GM19239 (cell line): Measurements from ENCODE around the gene VKORC1.
"Not testable (repeated sequence)": the region's sequence is repeated elsewhere in the genome, so short reads cannot be mapped to it uniquely, and the experiment has no call there.

ENCODE experiments used
- DNase-seq: peaks from one replicate; pipeline ENCODE4 v3.0.0; 2011; ENCODE audit warnings: low spot score; ENCODE audit not compliant: insufficient read length
- FAIRE-seq: peaks from 2 replicates; lab custom pipeline; 2011; peaks lifted over from hg19 to GRCh38; lab: Jason Lieb, UNC

VKORC1 gene

GRCh38 chr16:31094424-31095120, at the start of gene VKORC1:
VKORC1 (minus strand) TSS chr16:31094797; CDS start chr16:31094729, 68 bp downstream.
- FAIRE-seq, result peak; percentile 84
- DNase-seq, result peak; percentile 88

- FAIRE-seq (no peak), DNase-seq (no peak)
Measured at GRCh38 chr16:31143694-31144148, 49.1 kb upstream of the VKORC1 start.

GRCh38 chr16:31143011-31143693, 48.6 kb upstream of the VKORC1 start:
- DNase-seq, result no peak
- no peak for FAIRE-seq

- FAIRE-seq, result peak; percentile 93
Measured at GRCh38 chr16:31142109-31143010, 47.8 kb upstream of the VKORC1 start.

GRCh38 chr16:31141489-31142108, 47.0 kb upstream of the VKORC1 start:
- no peak for DNase-seq
- no peak for FAIRE-seq

More at GRCh38 chr16:31142109-31143010, 47.8 kb upstream of the VKORC1 start:
- peak; percentile 100 for DNase-seq

GRCh38 chr16:31141071-31141469, 46.5 kb upstream of the VKORC1 start:
- FAIRE-seq, DNase-seq: not testable (repeated sequence)

GRCh38 chr16:31138621-31139578, 44.3 kb upstream of the VKORC1 start:
- FAIRE-seq, result no peak

GRCh38 chr16:31136822-31137499, 42.4 kb upstream of the VKORC1 start:
- not testable (repeated sequence) for DNase-seq, FAIRE-seq

More at GRCh38 chr16:31138621-31139578, 44.3 kb upstream of the VKORC1 start:
- no peak for DNase-seq

- DNase-seq (no peak), FAIRE-seq (no peak)
Measured at GRCh38 chr16:31136287-31136662, 41.7 kb upstream of the VKORC1 start.

GRCh38 chr16:31135535-31136286, 41.1 kb upstream of the VKORC1 start, which contains the start of gene PRSS8:
PRSS8 (minus strand) TSS chr16:31135727; CDS start chr16:31135498, 229 bp downstream.
- FAIRE-seq, result no peak
- DNase-seq, result no peak

- no peak for DNase-seq
Measured at GRCh38 chr16:31134625-31135534, 40.3 kb upstream of the VKORC1 start.

GRCh38 chr16:31134091-31134571, 39.5 kb upstream of the VKORC1 start:
- FAIRE-seq, result no peak
- DNase-seq, result no peak

More at GRCh38 chr16:31134625-31135534, 40.3 kb upstream of the VKORC1 start:
- FAIRE-seq, result no peak

GRCh38 chr16:31133046-31133501, 38.5 kb upstream of the VKORC1 start:
- FAIRE-seq (no peak), DNase-seq (no peak)

- DNase-seq, result no peak
- FAIRE-seq, result no peak
Measured at GRCh38 chr16:31132303-31132979, 37.8 kb upstream of the VKORC1 start.

- FAIRE-seq (no peak), DNase-seq (no peak)
Measured at GRCh38 chr16:31131841-31132271, 37.3 kb upstream of the VKORC1 start.

GRCh38 chr16:31131416-31131815, 36.8 kb upstream of the VKORC1 start:
- no peak for FAIRE-seq

More at GRCh38 chr16:31131416-31131815, 36.8 kb upstream of the VKORC1 start:
- no peak for DNase-seq
